GM19351 (cell line): ENCODE results near the gene NAGK.
A peak's percentile ranks its signal among the peaks of the same experiment; 100 is the strongest.
"Not testable (repeated sequence)": the region's sequence is repeated elsewhere in the genome, so short reads cannot be mapped to it uniquely, and the experiment has no call there.

Experiments
- ATAC-seq: cut with Tn5 transposase; IDR thresholded peaks from one replicate; pipeline ENCODE4 v1.9.1; 2021; ENCODE audit warnings: mild to moderate bottlenecking, moderate library complexity; ENCODE audit not compliant: unreplicated experiment

NAGK gene

GRCh38 chr2:71068218-71069035, at the start of gene NAGK:
NAGK (plus strand) TSS chr2:71068648; CDS start chr2:71068684, 36 bp downstream.
- peak; percentile 50 for ATAC-seq

GRCh38 chr2:71019989-71020388, 48.5 kb upstream of the NAGK start:
- ATAC-seq: not testable (repeated sequence)

DNA sequence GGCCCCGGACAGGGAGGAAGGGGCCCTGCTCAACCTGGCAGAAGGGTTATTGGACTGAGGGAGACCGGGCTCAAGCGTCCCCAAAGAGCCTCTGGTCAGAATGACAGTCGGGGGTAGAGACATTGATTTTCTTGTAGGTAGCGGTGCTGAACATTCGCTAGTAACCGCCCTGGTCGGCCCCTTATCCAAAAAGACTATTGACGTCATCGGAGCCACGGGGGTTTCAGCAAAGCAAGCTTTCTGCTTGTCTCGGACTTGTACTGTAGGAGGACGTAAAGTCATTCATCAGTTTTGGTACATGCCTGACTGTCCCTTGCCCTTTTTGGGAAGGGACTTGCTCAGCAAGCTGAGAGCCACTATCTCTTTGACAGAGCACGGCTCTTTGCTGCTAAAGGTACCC, 47.1 kb upstream of the NAGK start:
- ATAC-seq: not testable (repeated sequence)

DNA sequence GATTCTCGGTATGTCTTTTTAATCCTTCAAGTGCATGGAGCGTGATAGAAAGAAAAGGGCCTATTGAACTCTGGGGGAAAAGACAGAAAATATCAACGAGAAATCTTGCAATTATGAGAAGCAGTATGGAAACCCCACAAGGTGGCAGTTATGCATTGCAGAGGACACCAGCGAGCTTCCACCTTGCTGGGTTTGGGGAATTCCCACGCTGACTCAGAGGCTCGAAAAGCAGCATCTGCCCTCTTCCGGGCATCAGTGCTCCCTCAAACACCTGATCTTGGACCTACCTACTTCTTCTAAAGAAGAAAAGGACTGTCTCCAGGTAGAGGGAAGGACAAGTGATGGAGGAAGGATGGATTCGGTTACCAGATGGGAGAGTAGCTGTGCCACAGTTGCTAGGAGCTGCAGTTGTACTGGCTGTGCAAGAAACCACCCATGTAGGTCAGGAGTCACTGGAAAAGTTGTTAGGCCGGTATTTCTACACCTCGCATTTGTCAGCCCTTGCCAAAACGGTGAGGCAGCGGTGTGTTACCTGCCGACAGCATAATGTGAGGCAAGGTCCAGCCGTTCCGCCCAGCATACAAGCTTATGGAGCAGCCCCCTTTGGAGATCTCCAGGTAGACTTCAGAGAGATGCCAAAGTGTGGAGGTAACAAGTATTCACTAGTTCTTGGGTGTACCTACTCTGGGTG, 44.8 kb upstream of the NAGK start:
- ATAC-seq: not testable (repeated sequence)

DNA sequence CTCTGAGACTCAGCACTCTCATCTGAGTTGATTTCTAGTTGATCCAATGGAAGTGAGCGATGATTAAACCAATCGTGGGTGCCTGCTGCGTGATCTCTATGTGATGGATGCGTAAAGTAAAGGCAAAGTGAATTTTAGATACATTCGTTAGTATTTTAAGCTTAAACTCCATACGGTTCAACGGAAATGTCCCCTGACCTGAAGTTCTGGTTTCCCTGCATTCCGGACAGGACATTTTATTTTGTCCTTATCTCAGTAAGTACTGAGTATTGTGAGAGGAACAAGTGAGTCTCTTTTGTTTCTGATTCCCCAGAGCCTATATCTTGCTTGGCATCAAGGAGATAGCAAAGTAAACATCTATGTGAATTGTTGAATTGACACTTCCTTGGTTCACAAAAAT, 32.2 kb upstream of the NAGK start:
- not testable (repeated sequence) for ATAC-seq

GRCh38 chr2:71042287-71042686, 26.2 kb upstream of the NAGK start:
- ATAC-seq: no peak

DNA sequence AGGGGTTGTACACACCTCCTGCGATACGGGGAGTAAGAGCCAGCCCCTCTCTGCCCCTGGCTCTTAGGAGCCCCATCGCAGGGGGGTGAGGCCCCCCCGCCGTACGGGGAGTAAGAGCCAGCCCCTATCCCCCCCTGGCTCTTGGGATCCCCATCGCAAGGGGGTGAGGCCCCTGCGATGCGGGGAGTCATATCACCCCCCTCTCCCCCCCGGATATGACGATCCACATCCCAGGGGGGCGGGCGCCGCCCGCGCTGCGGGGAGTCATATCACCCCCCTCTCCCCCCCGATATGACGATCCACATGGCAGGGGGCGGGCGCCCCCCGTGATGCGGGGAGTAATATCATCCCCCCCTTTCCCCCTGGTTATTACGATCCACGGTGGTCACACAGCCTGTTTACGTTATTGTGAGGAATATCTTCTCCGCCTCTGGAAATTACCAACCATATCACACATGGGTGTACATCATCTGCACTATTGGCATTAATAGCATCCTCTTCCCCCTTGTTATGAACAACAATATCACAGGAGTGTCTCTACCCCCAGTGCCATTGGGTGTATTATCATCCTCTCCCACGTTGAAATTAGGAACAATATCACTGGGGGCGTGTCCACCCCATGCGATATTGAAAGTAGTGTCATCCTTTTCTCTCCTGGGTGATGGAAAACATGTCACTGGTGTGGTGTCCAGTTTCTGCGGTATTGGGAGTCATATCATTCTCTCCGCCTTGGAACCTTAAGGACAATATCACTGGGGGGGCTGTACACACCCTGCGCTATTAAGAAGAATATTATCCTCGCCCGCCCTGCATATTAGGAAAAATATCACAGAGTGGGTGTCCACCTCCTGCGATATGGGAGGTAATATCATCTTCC, 24.7 kb upstream of the NAGK start:
- no peak for ATAC-seq

GRCh38 chr2:71045151-71045550, 23.3 kb upstream of the NAGK start:
- no peak for ATAC-seq

DNA sequence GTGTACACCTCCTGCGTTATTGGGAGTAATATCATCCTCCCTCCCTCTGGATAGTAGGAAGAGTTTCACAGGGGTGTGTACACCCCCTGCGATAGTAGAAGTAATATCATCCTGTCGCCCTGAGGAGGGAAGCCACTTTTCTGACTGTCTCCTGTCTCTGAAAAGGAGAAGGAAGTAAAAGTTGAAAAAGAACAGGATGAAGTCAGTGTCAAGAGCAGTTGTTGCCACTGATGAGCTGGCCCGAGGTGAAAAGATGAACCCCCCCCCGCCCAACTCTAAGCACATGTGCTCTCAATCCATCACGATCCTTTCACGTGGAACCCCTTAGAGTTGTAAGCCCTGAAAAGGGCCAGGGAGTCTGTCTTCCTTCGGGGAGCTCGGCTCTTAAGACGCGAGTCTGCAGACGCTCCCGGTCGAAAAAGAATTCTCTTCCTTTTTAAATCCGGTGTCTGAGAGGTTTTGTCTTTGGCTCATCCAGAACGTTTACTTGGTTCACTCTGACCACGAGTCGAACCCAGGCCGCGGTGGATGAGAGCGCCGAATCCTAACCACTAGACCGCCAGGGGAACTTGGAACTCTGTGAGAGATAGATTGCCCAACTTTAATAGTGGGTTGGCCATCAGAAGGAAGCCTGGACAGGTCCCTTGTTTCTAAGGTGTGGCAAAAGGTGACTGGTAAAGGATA, 22.4 kb upstream of the NAGK start:
- ATAC-seq: no peak

- ATAC-seq: no peak
Measured at GRCh38 chr2:71048096-71048495, 20.4 kb upstream of the NAGK start.

DNA sequence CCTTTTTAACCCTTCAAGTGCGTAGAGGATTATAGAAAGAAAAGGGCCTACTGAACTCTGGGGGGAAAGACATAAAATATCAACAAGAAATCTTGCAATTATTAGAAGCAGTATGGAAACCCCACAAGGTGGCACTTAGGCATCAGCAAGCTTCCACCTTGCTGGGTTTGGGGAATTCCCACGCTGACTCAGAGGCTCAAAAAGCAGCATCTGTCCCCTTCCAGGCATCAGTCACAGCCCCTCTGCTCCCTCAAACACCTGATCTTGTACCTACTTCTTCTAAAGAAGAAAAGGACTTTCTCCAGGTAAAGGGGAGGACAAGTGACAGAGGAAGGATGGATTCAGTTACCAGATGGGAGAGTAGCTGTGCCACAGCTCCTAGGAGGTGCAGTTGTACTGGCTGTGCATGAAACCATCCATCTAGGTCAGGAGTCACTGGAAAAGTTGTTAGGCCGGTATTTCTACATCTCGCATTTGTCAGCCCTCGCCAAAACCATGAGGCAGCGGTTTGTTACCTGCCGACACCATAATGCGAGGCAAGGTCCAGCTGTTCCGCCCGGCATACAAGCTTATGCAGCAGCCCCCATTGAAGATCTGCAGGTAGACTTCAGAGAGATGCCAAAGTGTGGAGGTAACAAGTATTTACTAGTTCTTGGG, 18.6 kb upstream of the NAGK start:
- ATAC-seq: not testable (repeated sequence)

- not testable (repeated sequence) for ATAC-seq
Measured at GRCh38 chr2:71055206-71055740, 13.2 kb upstream of the NAGK start.

GRCh38 chr2:71060211-71060610, 8.2 kb upstream of the NAGK start:
- no peak for ATAC-seq

DNA sequence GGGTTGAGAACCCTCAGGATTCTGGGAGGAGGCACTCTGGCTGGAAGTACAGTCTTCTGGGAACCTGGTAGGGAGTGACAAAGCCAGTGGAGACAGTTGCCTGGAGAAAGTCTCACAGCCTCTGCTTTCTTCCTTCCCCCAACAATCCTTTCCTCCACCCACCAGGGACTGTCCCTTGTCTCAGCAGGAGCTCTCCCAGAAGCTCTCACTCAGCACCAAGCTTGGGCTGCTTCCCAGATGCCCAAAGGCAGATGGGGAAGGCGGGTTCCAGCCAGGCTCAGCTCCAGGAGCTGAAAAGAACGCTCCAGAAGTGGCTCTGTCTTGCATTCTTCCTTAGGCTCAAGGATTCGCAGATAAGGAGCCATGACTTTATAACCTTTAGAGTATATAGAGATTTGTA, 7.6 kb upstream of the NAGK start:
- ATAC-seq: no peak

DNA sequence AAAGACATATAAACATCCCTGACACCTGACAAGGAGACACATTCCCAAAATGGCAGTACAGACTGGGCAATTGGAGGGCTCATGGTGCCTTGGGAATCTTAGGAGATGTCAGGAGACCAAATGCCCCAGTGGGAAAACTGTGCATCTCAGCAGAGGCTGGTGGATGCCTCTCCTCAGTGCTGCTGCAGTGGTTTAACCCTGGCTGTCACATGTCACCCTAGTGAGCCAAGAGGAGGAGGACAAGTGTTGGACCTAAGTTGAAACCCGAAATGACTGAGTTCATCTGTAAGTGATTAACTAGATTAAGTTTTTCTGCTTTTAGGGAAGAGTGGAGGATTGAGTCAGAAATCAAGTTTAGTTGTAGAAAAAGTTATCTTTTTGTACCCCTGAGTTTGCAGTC, 5.2 kb upstream of the NAGK start:
- no peak for ATAC-seq

DNA sequence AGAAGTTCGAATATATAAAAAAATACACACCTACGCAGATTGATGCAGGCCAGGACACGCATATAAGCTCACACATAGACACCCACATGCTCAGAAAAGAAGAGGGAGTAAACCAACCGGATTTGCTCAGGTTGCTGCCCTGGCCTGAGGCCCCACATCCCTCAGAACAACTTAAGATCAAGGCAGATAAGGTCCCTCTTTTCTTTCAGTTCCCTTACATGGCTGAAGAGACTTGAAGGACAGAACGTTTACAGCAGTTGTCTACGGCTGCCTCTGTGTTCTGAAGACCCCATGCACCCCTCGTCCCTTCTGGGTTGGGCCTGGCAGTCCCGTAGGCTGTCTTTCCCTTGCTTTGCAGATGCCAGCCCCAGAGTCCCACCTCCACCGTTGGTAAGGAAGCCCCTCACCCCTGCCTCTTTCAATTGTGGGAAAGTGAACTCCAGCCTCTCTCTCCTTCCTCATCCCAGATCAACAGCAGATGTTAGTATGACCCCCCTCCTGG, 4.3 kb upstream of the NAGK start:
- no peak for ATAC-seq

DNA sequence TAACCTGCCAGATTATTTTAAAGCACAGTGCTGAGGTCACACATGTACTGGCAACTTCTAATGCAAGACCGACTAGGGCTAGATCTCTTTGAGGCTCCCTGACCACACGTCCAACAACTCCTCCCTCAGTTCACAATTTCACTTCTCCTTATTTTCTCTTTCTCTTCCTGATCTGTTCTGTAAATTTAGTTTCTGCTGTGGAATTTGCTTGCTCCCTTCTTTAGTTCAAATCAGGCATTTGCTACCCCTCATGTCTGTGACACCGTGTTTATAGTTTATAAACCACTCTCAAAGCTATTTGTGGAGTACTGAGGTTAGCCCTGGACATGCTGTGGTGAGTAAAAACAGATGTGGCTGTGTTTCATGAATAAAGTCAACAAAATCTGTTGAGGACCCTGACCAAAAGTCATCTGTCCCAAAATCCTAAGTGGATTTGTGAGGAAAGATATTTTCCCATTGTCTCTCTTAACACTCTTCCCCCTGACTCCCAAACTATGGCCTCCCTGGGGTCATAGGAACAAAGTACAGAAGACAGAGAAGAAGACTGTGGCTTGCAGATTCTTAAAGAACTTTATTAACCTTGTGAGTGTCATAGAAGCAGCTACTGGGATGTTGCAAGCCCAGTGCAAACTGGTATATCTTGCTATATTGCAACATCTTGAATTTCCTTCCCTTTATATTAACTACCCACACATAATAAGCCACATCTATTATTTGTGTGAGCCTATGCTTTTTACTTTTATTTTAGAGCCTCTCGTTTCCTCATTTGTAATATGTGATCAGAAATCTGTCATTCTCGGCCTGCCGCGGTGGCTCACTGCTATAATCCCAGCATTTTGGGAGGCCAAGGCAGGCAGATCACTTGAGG, 3.5 kb upstream of the NAGK start:
- ATAC-seq: peak; percentile 33

DNA sequence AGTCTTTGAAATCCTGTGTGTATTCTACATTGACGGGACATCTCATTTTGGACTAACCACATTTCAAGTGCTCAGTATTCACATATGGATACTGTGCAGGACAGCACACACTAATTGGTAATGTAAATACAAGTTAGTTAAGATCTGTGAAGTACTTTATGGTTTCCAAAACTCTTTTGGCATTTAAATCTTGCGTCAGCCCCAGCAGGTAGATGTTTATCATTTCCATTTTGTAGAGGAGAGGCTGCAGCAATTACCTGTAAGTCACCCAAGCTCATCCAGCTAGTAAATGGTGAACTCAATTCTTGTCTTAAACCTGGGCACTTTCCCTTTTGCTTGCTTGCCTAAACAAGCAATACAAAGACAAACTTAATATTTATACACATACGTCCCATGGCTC, 1.6 kb upstream of the NAGK start:
- no peak for ATAC-seq
